ENCODE measurements around the gene SLC2A14. TPM values are rescaled to one million over a fixed set of nuclear protein-coding genes. Genes with fewer than 3 reads are reported as not detected.
"Not testable (repeated sequence)": the region's sequence is repeated elsewhere in the genome, so short reads cannot be mapped to it uniquely, and the experiment has no call there.

The SLC2A14 gene
- total RNA-seq, 1 donor from 2014 or later: 1.8 TPM

GRCh38 chr12:7793211-7793610 lies 79.5 kb downstream of the SLC2A14 start:
- H3K36me3 Mint-ChIP-seq (ENCODE audit: low read depth): no peaks in the 10 kb centered on the region
- no peak overlapping the region for H3K27ac Mint-ChIP-seq (ENCODE audit: unreplicated experiment)
- no peaks in the 10 kb centered on the region for H3K9me3 Mint-ChIP-seq (ENCODE audit: low read depth)
- DNase-seq (ENCODE audit: low spot score): no peak
- peaks cover 32% of the 10 kb centered on the region for H3K27me3 Mint-ChIP-seq (ENCODE audit: low read depth)
- TF ChIP-seq CTCF (IDR thresholded peaks at IDR 0.05): no peak
- no peak overlapping the region for H3K4me3 Mint-ChIP-seq (ENCODE audit: unreplicated experiment)
- peaks cover under 1% of the 10 kb centered on the region for H3K4me1 Mint-ChIP-seq (ENCODE audit: low read depth)

DNA sequence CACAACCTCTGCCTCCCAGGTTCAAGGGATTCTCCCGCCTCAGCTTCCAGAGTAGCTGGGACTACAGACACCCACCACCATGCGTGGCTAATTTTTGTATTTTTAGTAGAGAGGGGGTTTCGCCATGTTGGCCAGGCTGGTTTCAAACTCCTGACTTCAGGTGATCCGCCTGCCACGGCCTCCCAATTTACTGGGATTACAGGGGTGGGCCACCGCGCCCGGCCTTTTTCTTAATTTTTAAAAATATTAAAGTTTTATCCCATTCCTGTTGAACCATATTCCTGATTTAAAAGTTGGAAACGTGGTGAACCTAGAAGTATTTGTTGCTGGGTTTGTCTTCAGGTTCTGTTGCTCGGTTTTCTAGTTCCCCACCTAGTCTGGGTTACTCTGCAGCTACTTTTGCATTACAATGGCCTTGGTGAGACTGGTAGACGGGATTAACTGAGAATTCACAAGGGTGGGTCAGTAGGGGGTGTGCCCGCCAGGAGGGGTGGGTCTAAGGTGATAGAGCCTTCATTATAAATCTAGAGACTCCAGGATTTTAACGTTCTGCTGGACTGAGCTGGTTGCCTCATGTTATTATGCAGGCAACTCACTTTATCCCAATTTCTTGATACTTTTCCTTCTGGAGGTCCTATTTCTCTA lies 83.7 kb downstream of the SLC2A14 start, which contains the start of gene NANOG:
NANOG (plus strand) TSS at position 519 of the 645 bp plus-strand sequence. CDS start 213 bp downstream, outside the sequence.
- not testable (repeated sequence) for H3K9me3 Mint-ChIP-seq (ENCODE audit: low read depth); H3K27ac Mint-ChIP-seq (ENCODE audit: unreplicated experiment); H3K36me3 Mint-ChIP-seq (ENCODE audit: low read depth); H3K4me1 Mint-ChIP-seq (ENCODE audit: low read depth); H3K4me3 Mint-ChIP-seq (ENCODE audit: unreplicated experiment); DNase-seq (ENCODE audit: low spot score)
- peaks cover 57% of the 10 kb centered on the region for H3K27me3 Mint-ChIP-seq (ENCODE audit: low read depth)

DNA sequence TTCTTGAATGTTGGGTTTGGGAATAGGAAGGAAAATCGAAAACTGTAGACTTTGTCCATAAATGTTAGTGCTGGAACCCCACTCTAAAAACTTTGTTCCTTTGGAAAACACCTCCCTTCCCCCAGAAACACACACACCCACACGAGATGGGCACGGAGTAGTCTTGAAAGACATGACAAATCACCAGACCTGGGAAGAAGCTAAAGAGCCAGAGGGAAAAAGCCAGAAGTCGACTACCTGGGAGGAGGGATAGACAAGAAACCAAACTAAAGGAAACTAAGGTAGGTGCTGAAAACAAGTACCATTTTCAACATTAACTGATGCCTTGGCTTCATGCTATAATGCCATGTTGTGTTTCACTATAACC lies 84.4 kb downstream of the SLC2A14 start:
- peaks cover 54% of the 10 kb centered on the region for H3K27me3 Mint-ChIP-seq (ENCODE audit: low read depth)
- no peak overlapping the region for H3K4me3 Mint-ChIP-seq (ENCODE audit: unreplicated experiment)
- no peak for TF ChIP-seq CTCF (IDR thresholded peaks at IDR 0.05)
- no peak overlapping the region for H3K27ac Mint-ChIP-seq (ENCODE audit: unreplicated experiment)
- DNase-seq (ENCODE audit: low spot score): no peak
- peaks cover 5% of the 10 kb centered on the region for H3K4me1 Mint-ChIP-seq (ENCODE audit: low read depth)
- H3K36me3 Mint-ChIP-seq (ENCODE audit: low read depth): peaks cover 1% of the 10 kb centered on the region
- no peaks in the 10 kb centered on the region for H3K9me3 Mint-ChIP-seq (ENCODE audit: low read depth)

GRCh38 chr12:7787574-7788293 lies 85.0 kb downstream of the SLC2A14 start:
- Mint-ChIP-seq H3K4me3 (ENCODE audit: unreplicated experiment) (no peak overlapping the region), H3K4me1 (ENCODE audit: low read depth) (peaks cover 5% of the 10 kb centered on the region), H3K27me3 (ENCODE audit: low read depth) (peaks cover 54% of the 10 kb centered on the region), H3K27ac (ENCODE audit: unreplicated experiment) (no peak overlapping the region), H3K9me3 (ENCODE audit: low read depth) (no peaks in the 10 kb centered on the region), H3K36me3 (ENCODE audit: low read depth) (peaks cover 1% of the 10 kb centered on the region)
- no peak for DNase-seq (ENCODE audit: low spot score)
- no peak for TF ChIP-seq CTCF (IDR thresholded peaks at IDR 0.05)

GRCh38 chr12:7784701-7785100 lies 88.0 kb downstream of the SLC2A14 start:
- peaks cover 5% of the 10 kb centered on the region for H3K4me1 Mint-ChIP-seq (ENCODE audit: low read depth)
- DNase-seq (ENCODE audit: low spot score): no peak
- H3K9me3 Mint-ChIP-seq (ENCODE audit: low read depth): no peaks in the 10 kb centered on the region
- H3K27me3 Mint-ChIP-seq (ENCODE audit: low read depth): peaks cover 38% of the 10 kb centered on the region
- no peak for TF ChIP-seq CTCF (IDR thresholded peaks at IDR 0.05)
- H3K36me3 Mint-ChIP-seq (ENCODE audit: low read depth): peaks cover 1% of the 10 kb centered on the region
- no peak overlapping the region for H3K4me3 Mint-ChIP-seq (ENCODE audit: unreplicated experiment)
- no peak overlapping the region for H3K27ac Mint-ChIP-seq (ENCODE audit: unreplicated experiment)

DNA sequence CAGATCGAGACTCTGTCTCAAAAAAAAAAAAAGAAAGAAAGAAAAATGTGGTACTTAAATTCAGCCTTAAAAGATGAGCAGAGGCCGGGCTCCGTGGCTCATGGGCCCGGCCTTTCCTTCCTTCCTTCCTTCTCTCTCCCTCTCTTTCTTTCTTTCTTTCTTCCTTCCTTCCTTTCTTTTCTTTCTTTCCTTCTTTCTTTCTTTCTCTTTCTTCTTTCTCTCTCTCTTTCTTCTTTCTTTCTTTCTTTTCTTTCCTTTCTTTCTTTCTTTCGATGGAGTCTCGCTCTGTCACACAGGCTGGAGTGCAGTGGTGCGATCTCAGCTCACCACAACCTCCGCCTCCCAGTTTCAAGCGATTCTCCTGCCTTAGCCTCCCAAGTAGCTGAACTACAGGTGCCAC lies 89.3 kb downstream of the SLC2A14 start:
- DNase-seq (ENCODE audit: low spot score); H3K9me3 Mint-ChIP-seq (ENCODE audit: low read depth); H3K4me3 Mint-ChIP-seq (ENCODE audit: unreplicated experiment); H3K27ac Mint-ChIP-seq (ENCODE audit: unreplicated experiment); H3K36me3 Mint-ChIP-seq (ENCODE audit: low read depth); H3K4me1 Mint-ChIP-seq (ENCODE audit: low read depth): not testable (repeated sequence)
- H3K27me3 Mint-ChIP-seq (ENCODE audit: low read depth): peaks cover 27% of the 10 kb centered on the region

All from chondrocyte (in vitro differentiated cells).